T-helper 22 cell (primary cell): Measurements from ENCODE around the gene LANCL2.
"Not testable (repeated sequence)": the region's sequence is repeated elsewhere in the genome, so short reads cannot be mapped to it uniquely, and the experiment has no call there.

Source experiments
- DNase-seq: peaks from one replicate; pipeline ENCODE4 v3.0.0-alpha.2; 2020; ENCODE audit warnings: low read depth

LANCL2 gene

DNA sequence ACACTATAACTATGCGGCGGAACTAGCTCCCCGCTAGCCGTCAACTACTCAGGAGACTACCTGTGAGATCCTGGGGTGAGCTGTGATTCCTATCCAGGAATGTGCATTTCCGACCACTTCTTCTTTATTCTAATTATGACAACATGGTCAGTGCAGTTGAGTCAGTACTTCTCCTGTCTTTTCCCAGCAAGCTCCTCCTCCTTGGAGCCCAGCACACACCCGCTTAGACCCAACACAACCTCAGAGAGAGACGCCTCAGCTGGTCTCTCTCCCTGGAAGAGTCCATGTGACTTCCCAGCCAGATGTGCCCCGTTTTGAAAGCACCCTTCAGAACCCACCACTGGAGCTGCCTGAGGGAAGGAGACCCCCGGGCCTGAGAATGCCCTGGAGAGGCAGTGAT lies 106.5 kb downstream of the LANCL2 start:
- not testable (repeated sequence) for DNase-seq

DNA sequence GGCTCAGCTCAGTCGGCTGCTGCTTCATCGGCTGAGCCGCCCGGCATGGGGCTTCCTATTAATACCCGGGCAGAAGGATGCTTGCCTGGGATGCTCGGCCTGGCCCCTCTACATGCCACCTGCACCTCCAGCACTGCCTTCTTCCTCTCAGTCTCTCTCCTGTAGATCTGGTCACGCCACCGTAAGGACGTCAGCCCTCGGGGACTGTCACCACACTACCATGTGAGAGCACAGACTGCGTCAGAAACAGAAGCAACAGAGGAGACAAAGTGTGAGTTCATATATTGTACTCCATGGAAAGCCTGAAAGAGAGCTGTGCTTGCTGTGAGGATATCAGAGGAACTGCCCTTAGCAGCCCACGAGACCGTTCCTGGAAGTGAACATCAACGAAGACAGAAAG lies 107.3 kb downstream of the LANCL2 start:
- DNase-seq, result not testable (repeated sequence)

DNA sequence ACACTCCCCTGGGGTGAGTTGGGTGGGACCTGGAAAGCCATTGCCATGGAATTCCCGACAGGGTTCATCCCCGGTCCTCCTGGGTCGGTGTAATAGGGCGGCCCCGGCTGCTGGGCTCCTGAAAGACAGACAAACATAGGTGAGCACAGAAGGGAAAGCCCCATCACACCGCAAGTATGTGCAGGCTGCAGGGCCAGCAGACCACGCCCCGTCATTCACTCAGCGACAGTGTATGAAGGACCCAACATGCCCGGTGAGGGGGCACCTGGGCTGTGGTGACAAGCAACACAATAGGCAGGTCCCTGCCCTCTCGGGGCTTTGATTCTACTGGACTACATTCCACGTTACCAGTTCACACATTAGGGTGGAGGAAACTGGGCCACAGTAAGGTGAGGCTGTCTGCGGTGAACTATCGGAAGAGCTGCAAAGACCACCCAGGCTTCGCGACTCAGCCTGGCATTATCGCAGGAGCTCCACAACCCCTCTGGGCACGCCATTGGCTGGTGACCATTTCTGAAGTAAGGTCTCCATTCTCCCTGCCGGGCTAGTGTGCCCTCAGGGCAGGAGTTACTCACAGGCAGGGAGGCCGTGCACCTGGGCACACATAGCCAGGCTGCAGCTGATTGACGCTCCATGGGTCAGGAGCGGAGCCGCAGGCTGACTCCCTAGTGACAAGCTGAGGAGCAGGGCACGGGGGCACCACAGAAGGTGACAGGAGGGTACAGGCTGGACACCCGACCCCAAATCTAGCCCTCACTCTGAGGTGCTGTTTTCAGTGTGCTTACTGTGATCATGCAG lies 108.0 kb downstream of the LANCL2 start:
- DNase-seq, result no peak

DNA sequence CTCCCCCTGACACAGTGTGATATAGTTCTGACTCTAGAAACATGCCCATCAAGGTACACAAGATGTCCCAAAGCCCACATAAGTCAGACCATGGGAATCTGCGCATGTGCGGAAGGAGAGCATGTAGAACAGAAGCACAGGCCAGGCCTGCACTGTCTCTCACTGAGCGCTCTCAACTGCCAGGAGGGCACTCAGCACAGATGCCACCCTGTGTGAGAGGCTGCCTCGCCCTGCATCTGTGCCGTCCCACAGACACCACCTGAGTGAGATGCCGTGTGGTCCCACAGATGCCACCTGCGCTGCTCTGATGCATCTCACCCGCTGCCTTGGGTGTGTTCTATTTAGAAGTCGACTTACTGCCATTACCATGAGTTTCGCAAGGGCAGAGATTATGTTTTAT lies 108.8 kb downstream of the LANCL2 start:
- DNase-seq, result no peak

DNA sequence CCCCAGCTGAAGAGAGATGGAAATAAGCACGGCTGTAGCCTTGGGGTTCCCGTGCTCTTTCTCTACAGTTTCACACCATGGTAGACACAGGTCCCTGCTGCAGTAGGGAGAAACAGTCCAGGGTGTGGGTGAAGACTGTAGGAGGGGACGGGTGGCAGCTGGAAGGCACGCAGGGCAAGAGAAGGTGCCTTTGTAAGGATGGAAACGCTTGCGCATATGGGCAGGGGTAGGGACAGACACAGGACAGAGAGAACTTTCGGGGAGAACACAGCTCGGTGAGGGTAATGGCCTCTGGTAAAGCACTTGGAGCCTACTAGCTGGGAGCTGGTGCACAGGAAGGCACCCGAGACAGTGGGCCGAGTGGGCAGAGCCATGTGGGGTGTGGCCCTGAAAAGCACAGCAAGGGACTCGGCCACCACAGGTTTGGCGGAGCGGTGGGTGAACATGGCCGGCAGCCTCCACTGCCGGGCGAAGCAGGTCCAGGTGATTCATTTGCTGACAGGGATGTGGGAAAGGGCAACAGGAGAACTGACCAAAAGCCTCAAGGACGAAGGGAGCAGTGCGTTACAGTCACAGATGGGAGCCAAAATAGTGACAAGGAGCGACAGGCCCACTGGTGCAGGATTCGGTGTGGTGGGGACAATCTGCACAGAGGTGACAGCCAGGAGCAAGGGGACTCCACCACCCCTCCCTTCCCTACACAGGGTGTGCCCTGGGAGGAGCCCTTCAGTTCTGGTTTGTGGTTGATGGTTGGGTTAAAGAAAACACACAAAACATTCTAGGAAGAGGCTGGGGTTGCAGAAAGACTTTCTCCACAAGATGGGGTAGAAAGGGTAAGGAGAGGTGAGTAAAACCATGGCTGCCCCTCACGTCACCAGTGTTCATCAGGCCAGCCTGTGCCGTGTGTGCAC lies 110.1 kb downstream of the LANCL2 start:
- DNase-seq, result no peak

DNA sequence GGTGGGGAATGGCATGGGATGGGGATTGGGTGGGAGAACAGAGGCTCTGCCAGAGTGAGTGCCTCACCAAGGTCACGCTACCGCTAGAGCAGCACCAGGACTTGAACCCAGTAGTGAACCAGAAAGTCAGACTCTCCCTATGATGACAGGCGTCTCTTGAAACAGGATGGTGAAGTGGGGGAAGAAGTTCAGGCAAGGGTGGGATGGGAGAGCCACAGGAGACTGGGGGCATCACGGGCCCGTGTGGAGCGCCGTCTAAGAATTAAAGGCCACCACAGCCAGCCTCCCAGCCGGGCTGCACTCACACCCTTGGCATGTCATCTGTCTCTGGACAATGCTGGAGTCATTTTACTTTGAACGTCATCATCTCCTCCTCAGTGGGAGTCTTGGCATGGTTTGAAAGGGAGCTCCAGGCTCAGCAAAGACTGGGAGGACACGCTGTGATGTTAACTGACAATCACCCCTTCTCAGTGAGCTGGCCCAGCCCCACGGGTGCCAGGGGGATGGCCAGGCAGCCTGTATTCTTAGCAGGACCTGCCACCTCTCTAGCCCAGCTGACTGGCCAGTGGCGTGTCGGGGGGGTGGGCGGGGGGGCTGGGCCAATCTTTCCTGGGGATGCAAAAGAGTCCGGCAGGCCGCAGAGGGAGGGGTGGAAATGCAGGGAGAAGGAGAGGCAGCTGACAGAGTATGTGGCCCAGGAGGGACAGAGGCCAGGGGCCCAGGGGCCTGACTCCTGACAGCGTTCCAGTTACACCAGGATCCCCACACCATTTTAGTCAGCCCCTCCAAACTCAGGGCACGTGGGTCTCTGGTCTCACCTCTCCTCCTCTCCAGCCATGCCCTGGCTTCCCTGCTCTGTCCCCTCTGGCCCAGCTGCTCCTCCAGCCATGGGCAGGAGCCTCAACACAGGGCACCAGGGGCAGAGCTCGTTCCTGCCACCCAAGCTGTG lies 111.0 kb downstream of the LANCL2 start:
- DNase-seq, result no peak

DNA sequence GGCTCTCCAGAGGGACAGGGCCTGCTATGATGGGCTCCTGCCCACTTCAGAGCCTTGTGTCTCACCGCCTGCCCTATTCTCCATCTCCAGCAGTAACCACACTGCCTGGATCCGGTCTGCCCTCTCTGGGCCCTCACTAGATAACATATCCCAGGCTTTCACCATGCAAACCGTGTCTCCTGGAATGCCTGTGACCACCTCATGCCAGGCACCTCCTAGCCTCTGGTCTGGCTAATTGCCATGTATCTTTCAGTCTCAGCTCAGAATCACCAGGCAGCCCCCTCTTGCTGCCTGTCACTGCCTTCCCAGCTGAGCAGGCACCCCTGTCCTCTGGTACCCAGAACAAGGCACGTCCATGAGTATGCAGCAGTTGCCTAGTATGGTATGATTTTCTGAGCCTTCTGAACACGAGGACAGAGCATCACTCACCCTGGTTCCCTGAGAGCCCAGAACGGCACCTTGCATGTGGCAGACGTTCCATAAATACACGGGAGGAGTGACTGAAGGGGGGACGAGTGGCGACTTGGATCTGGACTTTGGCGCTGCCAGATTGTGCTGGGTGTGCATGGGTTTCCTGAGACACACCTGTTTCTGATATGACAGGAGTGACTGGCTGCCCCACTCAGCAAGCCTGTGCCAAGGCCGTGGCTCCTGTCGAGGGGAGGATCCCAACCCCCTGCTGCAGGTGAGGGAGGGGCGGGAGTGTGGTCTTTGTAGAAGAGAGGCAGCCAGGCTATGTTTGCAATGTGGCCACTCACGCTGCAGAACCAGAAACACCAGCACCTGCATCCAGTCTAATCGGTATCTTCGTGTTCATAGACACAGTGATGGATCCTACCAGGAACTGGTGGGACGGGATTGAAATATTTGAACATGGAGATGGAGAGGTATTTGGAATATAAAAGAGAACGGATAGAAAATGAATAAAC lies 112.0 kb downstream of the LANCL2 start:
- no peak for DNase-seq

DNA sequence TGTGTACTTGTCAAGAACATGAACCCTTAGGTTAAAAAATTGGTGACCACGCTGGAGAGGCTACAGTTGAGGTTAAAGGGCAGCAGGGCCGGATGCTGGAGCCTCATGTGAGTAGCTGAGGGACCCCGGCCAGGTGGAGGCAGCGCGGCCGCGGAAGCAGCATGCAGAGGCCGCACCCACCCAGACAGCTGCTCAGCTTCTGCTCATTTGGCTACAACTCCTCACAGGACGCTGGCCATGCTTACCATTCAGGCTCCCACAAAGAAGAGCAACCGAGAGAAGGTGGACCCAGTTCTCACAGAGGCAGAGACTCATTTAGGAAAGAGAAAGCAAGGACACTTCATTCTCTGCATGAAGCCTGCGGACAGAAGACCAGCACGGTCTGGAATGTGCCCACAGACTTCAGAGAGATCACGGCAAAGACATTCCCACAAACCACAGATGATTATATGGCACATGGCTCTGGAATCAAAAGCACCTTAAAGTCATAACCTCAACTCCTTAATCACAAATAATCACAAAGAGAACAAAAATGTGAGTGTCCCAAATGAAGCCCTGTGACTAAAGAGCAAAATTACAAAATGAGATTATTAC lies 112.7 kb downstream of the LANCL2 start:
- DNase-seq, result no peak

DNA sequence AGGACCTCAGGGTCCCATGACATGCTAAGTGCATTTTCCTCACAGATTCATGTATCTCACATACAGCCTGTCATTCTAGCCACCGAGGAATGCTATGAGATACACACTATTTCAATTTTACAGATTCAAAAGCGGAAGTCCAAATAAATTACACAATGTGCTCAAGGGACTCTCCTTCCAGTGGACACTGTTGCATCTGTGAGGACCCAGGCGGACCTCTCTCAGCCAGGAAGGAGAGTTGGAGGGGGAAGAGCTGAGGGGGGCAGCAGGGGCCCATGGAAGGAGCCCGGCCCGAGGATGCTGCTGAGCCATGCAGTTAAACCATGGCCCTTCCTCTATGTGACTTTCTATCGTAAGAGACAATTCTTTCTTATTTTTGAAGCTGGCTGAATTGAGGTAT lies 113.6 kb downstream of the LANCL2 start:
- DNase-seq, result no peak

DNA sequence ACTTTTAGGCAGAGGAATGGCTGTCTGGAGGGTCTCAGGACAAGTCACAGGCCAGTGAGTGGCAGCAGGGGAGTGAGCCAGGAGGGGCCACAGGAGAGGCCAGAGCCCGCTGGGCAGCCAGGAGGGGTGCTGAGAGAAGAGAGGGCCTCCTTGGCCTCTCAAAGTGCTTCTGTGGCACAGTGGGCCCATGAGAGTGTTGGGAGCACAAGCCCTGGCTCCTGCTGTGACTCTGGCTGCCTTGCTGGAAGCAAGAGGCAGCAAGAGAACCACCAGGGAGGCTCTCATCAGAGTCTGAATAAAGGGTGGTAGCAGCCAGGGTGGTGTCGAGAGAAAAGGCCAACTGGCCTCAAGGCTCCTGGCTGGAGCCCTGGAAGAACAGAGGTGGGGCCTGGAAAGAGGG lies 116.0 kb downstream of the LANCL2 start:
- DNase-seq, result no peak

DNA sequence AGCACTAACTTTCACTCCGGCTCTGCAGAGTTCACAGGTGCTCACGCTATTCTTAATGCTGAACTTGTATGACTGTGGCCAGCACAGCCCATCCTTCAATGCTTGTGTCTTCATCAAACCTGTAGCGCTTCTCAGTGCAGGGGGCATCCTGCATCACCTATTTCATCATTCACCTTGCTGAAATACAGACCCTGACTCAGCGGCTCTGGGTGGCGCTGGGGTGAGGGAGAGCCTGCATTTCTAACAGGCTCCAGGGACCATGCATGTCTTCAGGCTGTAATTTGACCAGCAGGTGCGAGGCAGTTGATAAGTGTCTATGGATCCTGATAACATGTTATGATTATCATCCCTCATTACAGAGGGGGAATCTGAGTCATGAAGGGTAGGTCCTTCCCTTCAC lies 117.9 kb downstream of the LANCL2 start:
- no peak for DNase-seq
